ENCODE data around the gene FRG2B. TPM values are rescaled to one million over a fixed set of nuclear protein-coding genes. Genes with fewer than 3 reads are reported as not detected.
"Not testable (repeated sequence)": the region's sequence is repeated elsewhere in the genome, so short reads cannot be mapped to it uniquely, and the experiment has no call there.

The FRG2B gene
- total RNA-seq (2014; rRNA removed) (not detected in 2 replicates), Bru-seq, nascent RNA (not detected), BruChase-seq, experiment 1, labeled RNA remaining after a 6-hour chase (not detected), BruChase-seq, experiment 2, labeled RNA remaining after a 2-hour chase (not detected)
- long read RNA-seq, result 0 reads

GRCh38 chr10:133626695-133627094, at the start of gene FRG2B:
Gene FRG2B (minus strand): TSS chr10:133626795. CDS start chr10:133626742, 53 bp downstream.
- intact Hi-C loops (cut with micrococcal nuclease); H4K20me1 ChIP-seq (ENCODE audit: low read length); ATAC-seq; DNase-seq; H3K4me1 ChIP-seq (ENCODE audit: insufficient read depth, low read length); H3K4me2 ChIP-seq (ENCODE audit: low read length); H3K9me3 ChIP-seq (ENCODE audit: low read length); H3K27ac ChIP-seq (ENCODE audit: low read length); H2AFZ ChIP-seq (ENCODE audit: low read length); POLR2A ChIA-PET (ENCODE audit: unreplicated experiment); H3K9ac ChIP-seq (ENCODE audit: low read length); H3K4me3 ChIP-seq (ENCODE audit: low read length); H3K79me2 ChIP-seq (ENCODE audit: low read length); H3F3A ChIP-seq (ENCODE audit: low read length, unreplicated experiment); H3K27me3 ChIP-seq (ENCODE audit: low read length); H3K9me2 ChIP-seq (replicated peaks; ENCODE audit: low read length); CTCF ChIA-PET; BruUV-seq (replicated peaks); H3K36me3 ChIP-seq (ENCODE audit: low read depth, low read length): not testable (repeated sequence)

GRCh38 chr10:133667446-133667845, 40.9 kb upstream of the FRG2B start:
- H3K9me3 ChIP-seq (ENCODE audit: low read length); H3K36me3 ChIP-seq (ENCODE audit: low read depth, low read length); ATAC-seq; H3K4me1 ChIP-seq (ENCODE audit: insufficient read depth, low read length); H3K79me2 ChIP-seq (ENCODE audit: low read length); POLR2A ChIA-PET (ENCODE audit: unreplicated experiment); H3K9ac ChIP-seq (ENCODE audit: low read length); H2AFZ ChIP-seq (ENCODE audit: low read length); H3K4me3 ChIP-seq (ENCODE audit: low read length); BruUV-seq (replicated peaks); H3K4me2 ChIP-seq (ENCODE audit: low read length); DNase-seq; intact Hi-C loops (cut with micrococcal nuclease); H3F3A ChIP-seq (ENCODE audit: low read length, unreplicated experiment); CTCF ChIA-PET; H4K20me1 ChIP-seq (ENCODE audit: low read length); H3K9me2 ChIP-seq (replicated peaks; ENCODE audit: low read length); H3K27me3 ChIP-seq (ENCODE audit: low read length); H3K27ac ChIP-seq (ENCODE audit: low read length): not testable (repeated sequence)

GRCh38 chr10:133663544-133664160, 37.1 kb upstream of the FRG2B start:
- H4K20me1 ChIP-seq (ENCODE audit: low read length); CTCF ChIA-PET; BruUV-seq (replicated peaks); H3K27ac ChIP-seq (ENCODE audit: low read length); POLR2A ChIA-PET (ENCODE audit: unreplicated experiment); H3K4me3 ChIP-seq (ENCODE audit: low read length); DNase-seq; H3K9me2 ChIP-seq (replicated peaks; ENCODE audit: low read length); H3F3A ChIP-seq (ENCODE audit: low read length, unreplicated experiment); H3K36me3 ChIP-seq (ENCODE audit: low read depth, low read length); H3K9me3 ChIP-seq (ENCODE audit: low read length); H2AFZ ChIP-seq (ENCODE audit: low read length); H3K4me1 ChIP-seq (ENCODE audit: insufficient read depth, low read length); H3K79me2 ChIP-seq (ENCODE audit: low read length); H3K27me3 ChIP-seq (ENCODE audit: low read length); H3K9ac ChIP-seq (ENCODE audit: low read length); H3K4me2 ChIP-seq (ENCODE audit: low read length); intact Hi-C loops (cut with micrococcal nuclease): not testable (repeated sequence)
- ATAC-seq, result peak; percentile 49; the same call in 1 of the 2 replicates

GRCh38 chr10:133661122-133661521, 34.5 kb upstream of the FRG2B start:
- ATAC-seq; H3K36me3 ChIP-seq (ENCODE audit: low read depth, low read length); POLR2A ChIA-PET (ENCODE audit: unreplicated experiment); H3K27me3 ChIP-seq (ENCODE audit: low read length); BruUV-seq (replicated peaks); H3K9ac ChIP-seq (ENCODE audit: low read length); CTCF ChIA-PET; H3K4me3 ChIP-seq (ENCODE audit: low read length); intact Hi-C loops (cut with micrococcal nuclease); H2AFZ ChIP-seq (ENCODE audit: low read length); H3K4me1 ChIP-seq (ENCODE audit: insufficient read depth, low read length); H3K9me3 ChIP-seq (ENCODE audit: low read length); H3K9me2 ChIP-seq (replicated peaks; ENCODE audit: low read length); H4K20me1 ChIP-seq (ENCODE audit: low read length); H3F3A ChIP-seq (ENCODE audit: low read length, unreplicated experiment); H3K79me2 ChIP-seq (ENCODE audit: low read length); H3K27ac ChIP-seq (ENCODE audit: low read length); DNase-seq; H3K4me2 ChIP-seq (ENCODE audit: low read length): not testable (repeated sequence)

GRCh38 chr10:133660516-133660915, 33.9 kb upstream of the FRG2B start:
- H3K4me2 ChIP-seq (ENCODE audit: low read length); H2AFZ ChIP-seq (ENCODE audit: low read length); H3K36me3 ChIP-seq (ENCODE audit: low read depth, low read length); intact Hi-C loops (cut with micrococcal nuclease); H3K27ac ChIP-seq (ENCODE audit: low read length); H3F3A ChIP-seq (ENCODE audit: low read length, unreplicated experiment); POLR2A ChIA-PET (ENCODE audit: unreplicated experiment); H3K9me2 ChIP-seq (replicated peaks; ENCODE audit: low read length); ATAC-seq; BruUV-seq (replicated peaks); H3K79me2 ChIP-seq (ENCODE audit: low read length); H4K20me1 ChIP-seq (ENCODE audit: low read length); CTCF ChIA-PET; DNase-seq; H3K9ac ChIP-seq (ENCODE audit: low read length); H3K27me3 ChIP-seq (ENCODE audit: low read length); H3K4me3 ChIP-seq (ENCODE audit: low read length); H3K9me3 ChIP-seq (ENCODE audit: low read length); H3K4me1 ChIP-seq (ENCODE audit: insufficient read depth, low read length): not testable (repeated sequence)

GRCh38 chr10:133657276-133657675, 30.7 kb upstream of the FRG2B start:
- H3K9me2 ChIP-seq (replicated peaks; ENCODE audit: low read length); intact Hi-C loops (cut with micrococcal nuclease); H3K27me3 ChIP-seq (ENCODE audit: low read length); H3K9me3 ChIP-seq (ENCODE audit: low read length); H3K36me3 ChIP-seq (ENCODE audit: low read depth, low read length); H3K79me2 ChIP-seq (ENCODE audit: low read length); CTCF ChIA-PET; H3K4me2 ChIP-seq (ENCODE audit: low read length); ATAC-seq; H3K4me1 ChIP-seq (ENCODE audit: insufficient read depth, low read length); H3K27ac ChIP-seq (ENCODE audit: low read length); DNase-seq; H3F3A ChIP-seq (ENCODE audit: low read length, unreplicated experiment); H4K20me1 ChIP-seq (ENCODE audit: low read length); H3K4me3 ChIP-seq (ENCODE audit: low read length); BruUV-seq (replicated peaks); H3K9ac ChIP-seq (ENCODE audit: low read length); H2AFZ ChIP-seq (ENCODE audit: low read length); POLR2A ChIA-PET (ENCODE audit: unreplicated experiment): not testable (repeated sequence)

- H3K27me3 ChIP-seq (ENCODE audit: low read length); BruUV-seq (replicated peaks); H3K9me3 ChIP-seq (ENCODE audit: low read length); DNase-seq; H3K36me3 ChIP-seq (ENCODE audit: low read depth, low read length); ATAC-seq; intact Hi-C loops (cut with micrococcal nuclease); H3K9me2 ChIP-seq (replicated peaks; ENCODE audit: low read length); POLR2A ChIA-PET (ENCODE audit: unreplicated experiment); H3K4me3 ChIP-seq (ENCODE audit: low read length); H3K79me2 ChIP-seq (ENCODE audit: low read length); H3K4me2 ChIP-seq (ENCODE audit: low read length); H2AFZ ChIP-seq (ENCODE audit: low read length); H3K27ac ChIP-seq (ENCODE audit: low read length); H3K9ac ChIP-seq (ENCODE audit: low read length); CTCF ChIA-PET; H3K4me1 ChIP-seq (ENCODE audit: insufficient read depth, low read length); H4K20me1 ChIP-seq (ENCODE audit: low read length); H3F3A ChIP-seq (ENCODE audit: low read length, unreplicated experiment): not testable (repeated sequence)
Observed at GRCh38 chr10:133648872-133649455, 22.4 kb upstream of the FRG2B start.
